ENCODE data around the gene SDC3. TPM values are rescaled to one million over a fixed set of nuclear protein-coding genes. Genes with fewer than 3 reads are reported as not detected.

SDC3 gene
- total RNA-seq, 1 donor from 2014 or later, result 23.0 TPM

GRCh38 chr1:30904962-30905335, 3.6 kb downstream of the SDC3 start:
- H3K9me3 Mint-ChIP-seq, result no peaks in the 10 kb centered on the region
- peaks cover 68% of the 10 kb centered on the region for H4K20me1 ChIP-seq (ENCODE audit: low read depth)
- H3K4me1 ChIP-seq, result peaks cover 36% of the 10 kb centered on the region
- no peaks in the 10 kb centered on the region for H3K36me3 ChIP-seq
- no peak for TF ChIP-seq CTCF (IDR thresholded peaks at IDR 0.05)
- TF ChIP-seq EZH2phosphoT487 (IDR thresholded peaks at IDR 0.05), result no peak
- TF ChIP-seq EZH2 (IDR thresholded peaks at IDR 0.05), result no peak
- H3K4me1 Mint-ChIP-seq, result peaks cover 55% of the 10 kb centered on the region
- no peaks in the 10 kb centered on the region for H3K36me3 Mint-ChIP-seq
- no peak overlapping the region for H3K27ac ChIP-seq
- no peak overlapping the region for H3K9ac ChIP-seq
- peak overlapping the region; percentile 39 for H3K4me2 ChIP-seq
- no peaks in the 10 kb centered on the region for H3K9me3 ChIP-seq (ENCODE audit: low read depth)
- peaks cover 13% of the 10 kb centered on the region for H3K27me3 Mint-ChIP-seq (ENCODE audit: insufficient read depth, low read depth)
- H3K4me3 ChIP-seq, result no peak overlapping the region
- no peak for DNase-seq (ENCODE audit: low spot score)
- H3K27ac Mint-ChIP-seq, result no peak overlapping the region
- H3F3A ChIP-seq (ENCODE audit: low read depth), result peaks cover 45% of the 10 kb centered on the region
- peaks cover 41% of the 10 kb centered on the region for H3K79me2 ChIP-seq (ENCODE audit: low read depth)
- H3K27me3 ChIP-seq, result peaks cover 13% of the 10 kb centered on the region
- H2AFZ ChIP-seq (replicated peaks), result no peak overlapping the region
- H3K4me3 Mint-ChIP-seq, result no peak overlapping the region

- H3K4me3 Mint-ChIP-seq, result no peak overlapping the region
- no peak overlapping the region for H3K27ac ChIP-seq
- H3K4me1 Mint-ChIP-seq, result peaks cover 54% of the 10 kb centered on the region
Observed at GRCh38 chr1:30904191-30904961, 4.2 kb downstream of the SDC3 start.

GRCh38 chr1:30903343-30904034, 5.1 kb downstream of the SDC3 start:
- Mint-ChIP-seq H3K9me3 (no peaks in the 10 kb centered on the region), H3K27me3 (ENCODE audit: insufficient read depth, low read depth) (peaks cover 6% of the 10 kb centered on the region), H3K27ac (peak overlapping the region; percentile 78), H3K36me3 (no peaks in the 10 kb centered on the region), H3K4me3 (no peak overlapping the region), H3K4me1 (peaks cover 51% of the 10 kb centered on the region)
- no peaks in the 10 kb centered on the region for H3K36me3 ChIP-seq
- no peak overlapping the region for H3K9ac ChIP-seq
- H3K4me2 ChIP-seq, result no peak overlapping the region
- TF ChIP-seq EZH2phosphoT487 (IDR thresholded peaks at IDR 0.05), result no peak
- no peak for TF ChIP-seq EZH2 (IDR thresholded peaks at IDR 0.05)
- TF ChIP-seq CTCF (IDR thresholded peaks at IDR 0.05), result no peak
- peaks cover 24% of the 10 kb centered on the region for H3K4me1 ChIP-seq
- H3K27me3 ChIP-seq, result peaks cover 6% of the 10 kb centered on the region
- H3F3A ChIP-seq (ENCODE audit: low read depth), result peaks cover 34% of the 10 kb centered on the region
- peaks cover 47% of the 10 kb centered on the region for H3K79me2 ChIP-seq (ENCODE audit: low read depth)
- H3K27ac ChIP-seq, result peak overlapping the region; percentile 39
- H3K4me3 ChIP-seq, result no peak overlapping the region
- H4K20me1 ChIP-seq (ENCODE audit: low read depth), result peaks cover 74% of the 10 kb centered on the region
- no peak overlapping the region for H2AFZ ChIP-seq (replicated peaks)
- no peak for DNase-seq (ENCODE audit: low spot score)
- H3K9me3 ChIP-seq (ENCODE audit: low read depth), result no peaks in the 10 kb centered on the region

More at GRCh38 chr1:30904191-30904961, 4.2 kb downstream of the SDC3 start:
- H3K9me3 Mint-ChIP-seq, result no peaks in the 10 kb centered on the region
- DNase-seq (ENCODE audit: low spot score), result no peak
- Histone ChIP-seq H3K4me1 (peaks cover 30% of the 10 kb centered on the region), H3K4me3 (no peak overlapping the region), H3K27me3 (peaks cover 10% of the 10 kb centered on the region), H3K36me3 (no peaks in the 10 kb centered on the region), H4K20me1 (ENCODE audit: low read depth) (peaks cover 71% of the 10 kb centered on the region), H3K9me3 (ENCODE audit: low read depth) (no peaks in the 10 kb centered on the region), H3F3A (ENCODE audit: low read depth) (peaks cover 39% of the 10 kb centered on the region), H3K79me2 (ENCODE audit: low read depth) (peaks cover 41% of the 10 kb centered on the region), H3K9ac (no peak overlapping the region), H3K4me2 (peak overlapping the region; percentile 39), H2AFZ (replicated peaks) (no peak overlapping the region)
- H3K27me3 Mint-ChIP-seq (ENCODE audit: insufficient read depth, low read depth), result peaks cover 8% of the 10 kb centered on the region
- no peak for TF ChIP-seq EZH2phosphoT487 (IDR thresholded peaks at IDR 0.05)
- no peak for TF ChIP-seq CTCF (IDR thresholded peaks at IDR 0.05)
- TF ChIP-seq EZH2 (IDR thresholded peaks at IDR 0.05), result no peak
- H3K27ac Mint-ChIP-seq, result peak overlapping the region; percentile 78
- no peaks in the 10 kb centered on the region for H3K36me3 Mint-ChIP-seq

All from neural progenitor cell (in vitro differentiated cells).